Activated CD4-positive, alpha-beta T cell treated with anti-CD3 and anti-CD28 coated beads, Interleukin-2, amount 50 U/mL, for 4 hours (primary cell): ENCODE results near the gene FBLN1.

Source experiments
- DNase-seq, 2 experiments: peaks; one replicate each; pipeline ENCODE4 v3.0.0-alpha.2; 2020

FBLN1 gene

DNA sequence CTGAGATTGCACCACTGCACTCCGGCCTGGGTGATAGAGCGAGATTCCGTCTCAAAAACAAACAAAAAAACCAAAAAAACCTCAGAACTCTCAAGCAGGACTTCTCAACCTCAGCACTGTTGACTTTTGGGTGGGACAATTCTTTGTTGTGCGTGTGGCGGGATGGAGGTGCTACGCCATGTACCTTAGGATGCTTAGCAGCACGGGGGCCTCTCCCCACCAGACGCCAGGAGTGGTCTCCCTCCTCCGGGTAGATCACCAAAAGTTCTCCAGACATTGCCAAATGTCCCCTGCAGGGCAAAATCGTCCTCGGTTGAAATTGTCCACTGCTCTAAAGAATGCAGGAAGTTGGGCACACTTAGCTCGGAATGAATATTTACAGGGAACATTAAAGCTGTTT is 142.0 kb downstream of the FBLN1 start:
- DNase-seq = no peak

DNA sequence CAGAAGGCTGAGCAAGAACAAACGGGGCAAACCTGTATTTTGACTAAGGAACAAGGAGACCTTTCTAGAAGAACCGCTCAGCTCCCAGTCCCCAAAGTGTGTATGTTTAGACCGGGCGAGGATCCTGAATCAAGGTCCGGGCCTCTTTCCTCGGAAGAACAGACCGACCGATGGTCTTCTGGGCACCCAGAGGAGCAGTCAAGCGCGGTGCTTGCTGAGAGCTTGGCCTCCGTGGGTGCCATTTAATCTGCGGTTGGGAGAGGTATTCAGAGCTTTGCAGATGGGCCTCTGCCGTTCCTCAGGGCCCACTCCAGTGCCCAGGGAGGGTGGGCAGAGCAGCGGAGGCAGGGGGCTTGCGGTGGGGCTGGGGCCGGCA is 142.5 kb downstream of the FBLN1 start:
- no peak for DNase-seq

DNA sequence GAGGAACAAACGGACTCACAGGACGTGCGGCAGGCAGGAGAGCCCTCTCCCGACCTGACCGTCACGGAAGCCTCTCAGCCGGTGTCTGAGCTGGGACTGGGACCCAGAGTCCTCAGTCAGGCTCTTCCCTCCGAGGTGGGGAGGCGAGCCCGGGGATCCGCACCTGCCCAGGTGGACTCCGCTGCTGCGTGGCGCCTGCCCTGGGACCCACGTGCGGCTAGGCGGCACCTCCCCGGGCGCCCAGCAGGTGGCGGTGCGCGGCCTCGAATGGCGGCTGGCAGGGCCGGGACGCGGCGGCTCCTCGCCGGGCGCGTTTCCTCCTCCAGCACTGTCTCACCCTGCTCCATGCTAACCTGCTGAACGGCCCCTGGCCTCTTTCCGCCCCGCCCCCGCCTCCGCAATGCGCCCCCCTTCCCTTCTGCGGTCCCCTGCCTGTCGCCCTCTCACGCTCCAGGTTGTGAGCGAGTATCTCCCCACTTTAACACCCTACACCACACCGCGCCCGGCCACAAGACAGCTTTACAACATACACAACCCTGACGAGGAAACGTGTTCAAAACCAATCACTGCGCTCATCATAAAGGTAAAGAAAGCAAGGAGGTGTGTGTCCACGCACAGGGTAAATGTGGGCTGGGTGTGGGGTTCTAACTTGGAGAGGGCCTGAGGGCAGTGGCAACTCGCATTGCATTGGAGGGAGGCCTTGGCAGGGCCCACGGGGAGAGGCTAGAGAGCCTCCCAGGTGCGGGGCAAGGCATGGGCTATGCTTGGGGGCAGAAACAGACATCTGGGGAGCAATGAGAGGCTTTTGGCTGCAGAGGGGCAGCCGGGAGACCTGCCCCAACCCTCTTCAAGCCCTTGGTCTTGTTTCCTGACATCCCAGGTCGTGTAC is 143.1 kb downstream of the FBLN1 start:
- DNase-seq = peak; percentile 69 to 74

DNA sequence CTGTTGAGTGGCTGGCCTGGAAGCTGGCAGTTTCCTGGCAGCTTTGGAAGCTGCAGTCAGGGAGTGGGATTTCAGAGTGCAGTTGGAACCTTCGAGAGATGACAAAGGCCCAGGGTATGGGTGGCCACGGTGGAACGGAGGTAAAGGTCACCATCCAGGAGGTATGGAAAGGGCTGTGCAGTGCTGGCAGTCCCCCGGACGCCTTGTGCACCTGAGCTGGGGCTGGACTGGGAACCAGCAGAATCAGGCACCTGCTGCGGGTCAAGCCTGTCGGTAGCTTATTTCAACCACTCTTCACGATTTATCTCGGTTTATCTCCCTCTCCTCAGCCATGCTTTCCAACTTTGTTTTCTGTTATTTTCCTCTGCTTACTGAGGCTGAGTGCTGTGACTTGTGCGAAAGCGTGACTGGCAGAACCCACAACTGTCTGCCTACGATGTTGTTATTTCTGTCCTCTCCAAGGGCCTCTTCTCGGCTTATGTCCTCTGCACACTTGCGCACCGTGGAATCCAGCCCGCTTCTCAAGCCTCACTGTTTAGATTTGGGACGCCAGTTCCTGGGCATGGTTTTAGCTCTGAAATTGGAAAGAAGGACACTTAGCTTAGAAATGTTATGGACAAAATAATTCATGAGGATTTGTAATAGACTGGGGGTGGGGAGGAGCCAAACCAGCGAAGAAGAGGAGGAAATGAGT is 145.0 kb downstream of the FBLN1 start:
- no peak for DNase-seq

GRCh38 chr22:45648301-45649117 is 145.8 kb downstream of the FBLN1 start:
- no peak for DNase-seq

DNA sequence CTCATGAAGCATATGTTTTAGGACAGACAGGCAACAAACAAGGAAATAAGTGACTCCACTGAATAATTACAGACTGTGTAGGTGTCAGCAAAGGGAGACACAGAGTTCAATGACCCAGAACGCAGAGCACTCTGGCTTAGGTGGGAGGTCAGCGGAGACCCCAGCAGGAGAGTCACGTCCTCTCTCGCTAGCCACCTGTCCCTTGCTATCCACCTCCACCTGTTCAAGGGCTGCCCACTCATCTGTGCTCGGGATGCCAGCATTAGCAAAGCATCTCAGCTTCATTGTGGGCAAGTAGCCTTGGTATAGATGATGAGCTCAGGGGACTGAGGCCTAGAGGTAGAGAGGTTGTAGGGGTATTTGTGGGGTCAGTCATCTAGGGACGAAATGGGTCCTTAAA is 147.1 kb downstream of the FBLN1 start:
- no peak for DNase-seq

GRCh38 chr22:45650721-45651120 is 148.0 kb downstream of the FBLN1 start:
- DNase-seq = no peak
